HG02642 (cell line): Measurements from ENCODE around the gene OCRL.

Experiments used
- ATAC-seq: cut with Tn5 transposase; IDR thresholded peaks from one replicate; pipeline ENCODE4 v1.9.1; 2021; ENCODE audit warnings: mild to moderate bottlenecking; ENCODE audit not compliant: unreplicated experiment, poor library complexity

Gene OCRL

DNA sequence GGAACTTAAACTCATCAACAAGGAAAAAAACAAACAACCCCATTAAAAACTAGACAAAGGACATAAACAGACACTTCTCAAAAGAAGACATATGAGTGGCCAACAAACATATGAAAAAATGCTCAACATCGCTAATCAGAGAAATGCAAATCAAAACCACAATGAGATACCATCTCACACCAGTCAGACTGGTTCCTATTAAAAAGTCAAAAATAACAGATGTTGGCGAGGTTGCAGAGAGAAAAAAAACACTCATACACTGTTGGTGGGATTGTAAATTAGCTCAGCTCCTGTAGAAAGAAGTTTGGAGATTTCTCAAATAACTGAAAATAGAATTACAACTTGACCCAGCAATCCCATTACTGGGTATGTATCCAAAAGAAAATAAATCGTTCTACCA, 86.0 kb downstream of the OCRL start:
- ATAC-seq = no peak

DNA sequence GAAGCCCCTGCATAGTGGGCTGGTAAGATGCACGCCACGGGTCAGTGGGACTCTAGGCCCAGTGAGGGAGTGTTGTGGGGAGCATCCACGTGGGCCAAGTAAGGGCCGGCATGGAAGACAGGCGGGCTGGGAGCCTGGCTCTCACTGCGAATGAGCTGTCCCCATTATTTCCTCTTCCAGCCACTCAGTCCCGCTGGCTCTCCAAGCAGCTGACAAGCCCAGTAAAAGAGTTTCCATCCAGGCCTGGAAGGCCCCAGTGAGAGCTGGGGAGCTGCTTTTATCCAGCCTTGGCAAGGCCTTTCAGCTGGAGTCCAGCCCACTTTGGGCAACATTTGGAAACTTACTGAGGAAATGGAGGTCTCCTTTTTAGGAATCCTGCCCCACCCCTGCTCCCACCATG, 89.8 kb downstream of the OCRL start:
- ATAC-seq = no peak

DNA sequence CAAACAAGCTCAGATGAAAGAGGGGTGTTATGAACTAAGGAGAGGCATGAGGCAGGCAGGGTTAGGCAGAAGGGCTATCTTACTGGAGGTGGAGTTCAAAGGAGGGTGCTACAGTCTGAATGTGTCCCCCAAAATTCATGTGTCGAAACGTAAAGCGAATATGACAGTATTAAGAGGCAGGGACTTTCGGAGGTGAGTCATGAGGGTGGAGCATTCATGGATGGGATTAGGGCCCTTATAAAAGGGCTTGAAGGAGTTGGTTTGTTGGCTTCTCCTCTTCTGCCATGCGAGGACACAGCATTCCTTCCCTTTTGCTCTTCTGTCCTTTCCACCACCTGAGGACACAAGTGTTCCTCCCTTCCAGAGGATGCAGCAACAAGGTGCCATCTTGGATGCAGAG, 91.8 kb downstream of the OCRL start:
- ATAC-seq = no peak

DNA sequence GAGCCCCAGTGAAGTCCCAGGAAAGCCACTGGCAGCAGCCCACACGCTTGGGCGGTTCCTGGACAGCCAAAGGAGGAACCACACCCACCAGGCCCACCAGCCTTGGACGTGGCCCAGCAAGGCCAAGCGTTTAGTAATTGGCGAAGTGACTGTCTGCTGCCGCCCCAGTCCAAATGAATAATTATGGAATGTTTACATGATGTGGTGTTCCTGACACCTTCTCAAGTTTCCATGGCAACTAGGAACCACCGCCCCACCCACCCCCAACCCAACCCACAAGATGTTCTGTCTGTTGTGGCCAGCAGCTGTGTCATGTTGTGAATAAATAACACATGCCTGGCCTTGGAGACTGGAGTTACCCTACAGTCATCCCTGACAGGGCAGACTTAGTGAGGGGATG, 92.4 kb downstream of the OCRL start:
- ATAC-seq = no peak

DNA sequence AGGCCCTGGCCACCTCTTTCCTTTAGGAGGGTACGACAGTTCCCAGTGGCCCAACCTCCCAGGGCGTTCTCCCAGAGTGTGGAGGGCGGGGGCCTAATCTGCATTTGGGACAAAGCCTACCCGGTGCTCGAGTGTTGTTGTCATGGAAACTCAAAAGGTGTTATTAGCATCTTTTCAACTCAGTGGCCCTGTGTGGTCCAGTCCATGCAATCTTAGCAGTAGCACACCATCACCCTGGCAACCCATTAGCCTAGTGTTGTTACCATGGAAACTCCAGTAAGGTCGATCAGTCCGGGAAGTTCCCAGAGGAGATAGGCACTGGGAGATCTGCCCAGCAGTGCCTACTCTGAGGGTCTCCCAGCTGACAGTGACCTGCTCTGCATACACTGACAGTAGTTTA, 94.5 kb downstream of the OCRL start:
- no peak for ATAC-seq

DNA sequence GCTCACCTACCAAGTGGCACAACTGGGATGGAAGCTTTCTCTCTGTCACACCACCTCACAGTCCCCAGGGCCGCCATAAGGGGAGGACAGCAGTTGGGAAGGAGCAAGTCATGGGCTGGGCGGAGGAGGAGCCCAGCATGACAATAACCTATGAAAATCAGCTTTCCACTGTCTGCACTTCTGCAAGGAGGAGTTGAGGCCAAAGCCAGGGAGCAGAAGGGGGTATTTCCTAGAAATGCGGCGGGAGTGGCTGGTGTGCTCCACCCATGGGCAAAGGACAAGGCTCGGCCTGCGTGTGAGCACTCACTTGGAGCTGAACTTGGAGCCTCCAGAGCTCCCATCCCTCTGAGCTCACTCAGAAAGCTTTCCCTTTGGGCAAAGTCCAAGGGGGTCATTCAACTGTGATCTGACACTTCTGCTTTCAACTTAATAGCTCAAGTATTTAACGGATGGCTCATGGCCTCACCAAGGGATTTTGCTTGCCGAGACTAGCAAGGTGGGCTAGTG, 96.2 kb downstream of the OCRL start:
- ATAC-seq = no peak

DNA sequence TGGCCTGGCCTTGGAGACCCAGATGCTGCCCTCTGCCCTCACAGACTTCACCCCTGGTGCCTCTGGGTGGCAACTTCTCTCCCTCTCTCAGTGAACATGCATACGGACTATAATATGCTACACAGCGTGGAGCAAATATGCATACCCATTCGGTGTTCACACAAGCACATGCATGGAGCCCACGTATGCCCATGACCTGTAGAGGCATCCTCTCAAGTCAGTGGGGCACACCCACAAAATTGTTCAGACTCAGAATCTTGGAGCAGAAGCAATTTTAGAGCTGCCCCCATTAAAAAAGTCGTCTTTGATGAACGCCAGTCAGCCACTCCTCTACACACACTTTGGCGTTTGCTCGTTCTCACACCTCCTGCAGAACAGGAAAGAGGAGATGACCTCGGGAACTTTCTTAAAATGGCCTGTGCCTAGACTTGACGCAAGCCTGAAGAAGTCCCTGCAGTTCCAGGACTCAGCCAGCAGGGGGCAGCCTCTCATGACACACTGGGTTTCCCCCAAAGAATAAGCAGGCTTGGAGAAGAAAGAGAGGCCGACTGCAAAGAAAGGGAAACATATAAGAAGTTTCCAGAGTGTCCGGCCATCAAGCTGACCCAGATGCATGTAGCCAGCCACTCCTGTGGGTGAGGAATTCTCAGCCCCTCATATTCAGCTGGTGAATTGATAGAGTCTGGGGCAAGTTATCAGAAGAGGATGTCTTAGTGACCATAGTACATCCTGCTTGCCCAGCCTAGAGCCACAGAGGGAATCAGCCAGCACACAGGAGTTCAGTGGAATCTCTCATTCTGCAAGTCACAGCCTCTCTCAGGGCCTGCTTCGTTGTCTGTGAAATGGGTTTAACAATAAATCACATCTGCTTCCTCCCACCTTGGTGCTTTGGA, 97.4 kb downstream of the OCRL start:
- ATAC-seq = no peak

DNA sequence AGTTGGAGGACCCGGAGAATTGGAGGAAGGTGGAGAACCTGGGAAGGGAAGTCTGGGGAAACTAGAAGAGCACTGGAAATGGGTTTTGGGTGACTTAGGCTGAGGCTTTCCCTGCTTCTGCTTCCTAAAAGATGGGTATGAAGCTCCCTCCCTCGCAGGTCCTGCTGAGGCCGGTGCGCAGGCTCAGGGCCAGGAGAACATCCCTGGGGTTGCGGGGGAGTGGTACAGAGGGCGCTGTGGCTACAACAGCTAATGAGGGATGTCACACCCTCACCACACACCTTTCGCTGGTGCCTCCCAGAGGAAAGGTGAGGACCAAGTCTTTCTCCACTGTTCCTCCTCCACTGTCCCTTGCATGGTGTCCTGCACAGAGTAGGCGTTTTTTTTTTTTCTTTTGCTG, 98.9 kb downstream of the OCRL start:
- no peak for ATAC-seq

DNA sequence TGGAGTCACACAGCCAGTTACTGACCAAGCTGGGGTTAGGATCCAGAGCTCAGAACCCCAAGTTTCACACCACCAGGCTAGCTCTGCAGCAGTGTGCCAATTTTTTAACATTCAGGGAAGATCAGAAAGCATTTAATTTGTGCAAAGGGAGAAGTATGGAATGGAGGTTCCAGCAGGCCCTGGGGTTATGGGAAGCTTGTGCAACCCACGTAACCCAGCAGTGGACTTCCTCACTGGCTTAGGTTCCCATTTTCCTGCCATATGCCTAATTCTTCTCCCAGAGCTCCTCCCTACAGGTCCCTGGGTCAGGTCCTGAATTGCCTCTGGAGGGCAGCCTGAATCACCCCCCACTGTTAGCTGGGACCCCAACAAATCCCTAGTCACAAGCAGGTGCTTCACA, 100.7 kb downstream of the OCRL start:
- no peak for ATAC-seq

DNA sequence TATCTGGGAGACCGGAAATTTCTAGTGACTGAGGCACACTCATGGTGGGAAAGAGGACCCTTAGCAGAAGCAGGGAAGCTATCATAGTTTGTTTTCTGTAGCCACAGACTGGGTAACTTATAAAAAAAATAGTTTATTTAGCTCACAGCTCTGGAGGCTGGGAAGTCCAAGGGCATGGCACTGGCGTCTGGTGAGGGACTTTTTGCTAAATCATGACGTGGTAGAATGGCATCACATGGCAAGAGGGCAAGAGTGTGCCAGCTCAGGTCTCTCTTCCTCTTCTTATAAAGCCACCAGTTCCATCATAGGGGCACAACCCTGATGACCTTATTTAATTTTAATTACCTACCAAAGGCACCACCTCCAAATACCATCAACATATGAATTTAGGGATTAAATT, 101.4 kb downstream of the OCRL start:
- ATAC-seq = no peak

DNA sequence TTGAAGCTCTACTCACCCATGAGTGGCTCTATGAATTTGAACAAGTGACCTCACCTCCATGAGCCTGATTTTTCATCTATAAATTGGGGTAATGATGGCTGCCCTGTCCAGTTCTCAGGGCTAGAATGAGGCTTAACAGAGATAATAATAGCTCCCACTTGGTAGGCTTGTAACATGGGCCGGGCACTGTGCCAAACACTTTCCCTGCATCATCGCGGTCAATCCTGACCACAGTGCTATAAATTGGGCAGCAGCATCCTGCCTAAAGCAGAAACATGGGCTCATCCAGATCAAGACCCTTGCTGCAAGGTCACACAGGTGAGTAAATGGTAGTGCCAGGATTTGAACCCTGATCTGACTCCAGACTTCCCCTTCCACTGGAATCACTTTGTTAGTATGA, 101.9 kb downstream of the OCRL start:
- no peak for ATAC-seq
